SH-SY5Y (cell line): ENCODE measurements around the gene ADAT1.

Experiments
- GATA2 ChIP-seq: IDR thresholded peaks from 2 replicates; pipeline ENCODE4 v1.6.1; 2011; ENCODE audit warnings: mild to moderate bottlenecking, low read depth, low read length
- GATA3 ChIP-seq: IDR thresholded peaks from 2 replicates; pipeline ENCODE4 v1.6.1; 2011; ENCODE audit warnings: low read depth, mild to moderate bottlenecking, low read length, moderate library complexity

DNA sequence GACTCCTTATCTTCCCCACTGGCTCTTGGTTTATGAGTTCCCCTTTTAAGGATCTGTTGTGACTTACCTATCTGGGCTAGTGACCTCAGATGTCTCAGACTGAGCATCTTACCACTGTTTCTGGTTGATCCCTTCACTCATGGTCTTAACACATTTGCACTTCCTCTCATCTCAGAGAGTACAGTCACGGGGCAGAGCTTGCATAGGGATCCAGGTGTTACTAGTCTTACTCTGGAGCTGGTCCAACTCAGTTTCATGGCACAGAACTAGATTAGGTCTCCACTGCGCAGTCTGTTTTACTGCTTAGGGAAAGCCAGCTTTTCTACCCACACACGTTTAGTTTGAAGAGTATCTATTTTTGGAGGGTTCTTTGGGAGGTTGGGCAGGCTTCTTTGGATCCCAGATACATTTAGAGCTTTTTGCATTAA lies 46.7 kb downstream of the ADAT1 start:
- no peak for TF ChIP-seq GATA2
- no peak for TF ChIP-seq GATA3
